WTC11 (cell line): ENCODE measurements around the gene FETUB.

ENCODE experiments used
- FOXK1 ChIP-seq: sonication (generic); formaldehyde crosslinking; IDR thresholded peaks from 2 replicates; pipeline ENCODE4 v1.8.0; 2022; ENCODE audit warnings: mild to moderate bottlenecking, moderate library complexity, missing genetic modification reagents
- KAT7 ChIP-seq: sonication (generic); formaldehyde crosslinking; IDR thresholded peaks from 2 replicates; pipeline ENCODE4 v1.8.1; 2023; ENCODE audit warnings: missing genetic modification reagents, mild to moderate bottlenecking, borderline replicate concordance
- NFE2L1 ChIP-seq: sonication (generic); formaldehyde crosslinking; IDR thresholded peaks from 2 replicates; pipeline ENCODE4 v1.8.1; 2023; ENCODE audit warnings: missing genetic modification reagents
- NR3C1 ChIP-seq: sonication (generic); formaldehyde crosslinking; conservative IDR thresholded peaks from 2 replicates; pipeline ENCODE4 v1.8.1; 2023; ENCODE audit warnings: low read depth, mild to moderate bottlenecking, missing genetic modification reagents
- SP1 ChIP-seq: sonication (generic); formaldehyde crosslinking; conservative IDR thresholded peaks from 2 replicates; pipeline ENCODE4 v1.8.1; 2022; ENCODE audit warnings: missing genetic modification reagents
- TCF7 ChIP-seq: sonication (generic); formaldehyde crosslinking; IDR thresholded peaks from 2 replicates; pipeline ENCODE4 v1.8.0; 2022; ENCODE audit warnings: mild to moderate bottlenecking, low read depth, missing genetic modification reagents, moderate library complexity
- TF ChIP-seq, protein P1 (sequence below): fragments of 200-600 bp; IDR thresholded peaks from 2 replicates; pipeline ENCODE4 v1.8.0; 2022; ENCODE audit warnings: antibody characterized with exemption
- TF ChIP-seq, protein P2 (sequence below): fragments of 250-450 bp; sonication (Bioruptor Pico); IDR thresholded peaks from 2 replicates; pipeline ENCODE4 v1.9.0; 2021; ENCODE audit warnings: mild to moderate bottlenecking
- TF ChIP-seq, protein P3 (sequence below): fragments of 250-450 bp; sonication (Bioruptor Pico); IDR thresholded peaks from 2 replicates; pipeline ENCODE4 v1.9.0; 2021; ENCODE audit warnings: mild to moderate bottlenecking, borderline replicate concordance
- TF ChIP-seq, protein P4 (sequence below): sonication (generic); formaldehyde crosslinking; IDR thresholded peaks from 2 replicates; pipeline ENCODE4 v1.8.1; 2023; ENCODE audit warnings: mild to moderate bottlenecking, missing genetic modification reagents, moderate library complexity
- TF ChIP-seq, protein P5 (sequence below): sonication (generic); formaldehyde crosslinking; IDR thresholded peaks from 2 replicates; pipeline ENCODE4 v1.8.1; 2022; ENCODE audit warnings: low read depth, missing genetic modification reagents, borderline replicate concordance
- TF ChIP-seq, protein P6 (sequence below): sonication (generic); formaldehyde crosslinking; IDR thresholded peaks from 2 replicates; pipeline ENCODE4 v1.8.0; 2022; ENCODE audit warnings: mild to moderate bottlenecking, missing genetic modification reagents
- TF ChIP-seq, protein P7 (sequence below): sonication (generic); formaldehyde crosslinking; IDR thresholded peaks from 2 replicates; pipeline ENCODE4 v1.8.0; 2022; ENCODE audit warnings: mild to moderate bottlenecking, missing genetic modification reagents

DNA sequence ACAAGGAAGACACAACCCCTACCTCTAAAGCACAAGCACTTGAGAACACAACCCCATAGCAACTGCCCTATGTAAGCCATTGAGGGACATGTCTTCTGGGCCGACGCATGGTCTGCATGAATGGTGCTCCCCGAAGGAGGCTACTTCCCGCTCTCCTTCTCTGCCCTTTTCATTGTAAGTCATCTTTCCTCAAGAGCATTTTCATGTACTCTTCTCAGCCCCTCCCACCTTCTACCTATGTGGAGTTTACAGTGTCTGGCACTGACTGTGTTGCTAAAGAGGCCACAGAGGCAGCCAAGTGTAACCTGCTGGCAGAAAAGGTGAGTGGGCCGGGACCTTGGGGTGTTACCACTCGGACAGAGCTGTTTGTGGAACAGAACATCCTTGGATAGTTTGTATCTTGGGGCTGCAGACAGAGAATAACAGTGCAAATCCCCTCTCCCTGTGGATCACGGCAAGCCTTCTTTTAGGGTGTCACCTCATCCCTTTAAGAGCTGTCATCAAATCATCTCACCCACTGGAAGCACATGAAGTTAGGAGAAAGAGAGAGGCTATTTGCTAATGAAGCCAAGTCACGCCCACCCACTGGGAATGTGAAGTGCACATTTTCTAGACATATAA is 21.8 kb upstream of the FETUB start:
- TF ChIP-seq, protein P1, sequence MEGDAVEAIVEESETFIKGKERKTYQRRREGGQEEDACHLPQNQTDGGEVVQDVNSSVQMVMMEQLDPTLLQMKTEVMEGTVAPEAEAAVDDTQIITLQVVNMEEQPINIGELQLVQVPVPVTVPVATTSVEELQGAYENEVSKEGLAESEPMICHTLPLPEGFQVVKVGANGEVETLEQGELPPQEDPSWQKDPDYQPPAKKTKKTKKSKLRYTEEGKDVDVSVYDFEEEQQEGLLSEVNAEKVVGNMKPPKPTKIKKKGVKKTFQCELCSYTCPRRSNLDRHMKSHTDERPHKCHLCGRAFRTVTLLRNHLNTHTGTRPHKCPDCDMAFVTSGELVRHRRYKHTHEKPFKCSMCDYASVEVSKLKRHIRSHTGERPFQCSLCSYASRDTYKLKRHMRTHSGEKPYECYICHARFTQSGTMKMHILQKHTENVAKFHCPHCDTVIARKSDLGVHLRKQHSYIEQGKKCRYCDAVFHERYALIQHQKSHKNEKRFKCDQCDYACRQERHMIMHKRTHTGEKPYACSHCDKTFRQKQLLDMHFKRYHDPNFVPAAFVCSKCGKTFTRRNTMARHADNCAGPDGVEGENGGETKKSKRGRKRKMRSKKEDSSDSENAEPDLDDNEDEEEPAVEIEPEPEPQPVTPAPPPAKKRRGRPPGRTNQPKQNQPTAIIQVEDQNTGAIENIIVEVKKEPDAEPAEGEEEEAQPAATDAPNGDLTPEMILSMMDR: no peak
- TF ChIP-seq SP1 (CRISPR knock-in tag) (no peak), TCF7 (CRISPR knock-in tag) (no peak), FOXK1 (no peak), KAT7 (no peak), NR3C1 (CRISPR knock-in tag) (no peak), NFE2L1 (CRISPR knock-in tag) (no peak)
- TF ChIP-seq, protein P2, sequence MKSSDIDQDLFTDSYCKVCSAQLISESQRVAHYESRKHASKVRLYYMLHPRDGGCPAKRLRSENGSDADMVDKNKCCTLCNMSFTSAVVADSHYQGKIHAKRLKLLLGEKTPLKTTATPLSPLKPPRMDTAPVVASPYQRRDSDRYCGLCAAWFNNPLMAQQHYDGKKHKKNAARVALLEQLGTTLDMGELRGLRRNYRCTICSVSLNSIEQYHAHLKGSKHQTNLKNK: no peak
- TF ChIP-seq, protein P3, sequence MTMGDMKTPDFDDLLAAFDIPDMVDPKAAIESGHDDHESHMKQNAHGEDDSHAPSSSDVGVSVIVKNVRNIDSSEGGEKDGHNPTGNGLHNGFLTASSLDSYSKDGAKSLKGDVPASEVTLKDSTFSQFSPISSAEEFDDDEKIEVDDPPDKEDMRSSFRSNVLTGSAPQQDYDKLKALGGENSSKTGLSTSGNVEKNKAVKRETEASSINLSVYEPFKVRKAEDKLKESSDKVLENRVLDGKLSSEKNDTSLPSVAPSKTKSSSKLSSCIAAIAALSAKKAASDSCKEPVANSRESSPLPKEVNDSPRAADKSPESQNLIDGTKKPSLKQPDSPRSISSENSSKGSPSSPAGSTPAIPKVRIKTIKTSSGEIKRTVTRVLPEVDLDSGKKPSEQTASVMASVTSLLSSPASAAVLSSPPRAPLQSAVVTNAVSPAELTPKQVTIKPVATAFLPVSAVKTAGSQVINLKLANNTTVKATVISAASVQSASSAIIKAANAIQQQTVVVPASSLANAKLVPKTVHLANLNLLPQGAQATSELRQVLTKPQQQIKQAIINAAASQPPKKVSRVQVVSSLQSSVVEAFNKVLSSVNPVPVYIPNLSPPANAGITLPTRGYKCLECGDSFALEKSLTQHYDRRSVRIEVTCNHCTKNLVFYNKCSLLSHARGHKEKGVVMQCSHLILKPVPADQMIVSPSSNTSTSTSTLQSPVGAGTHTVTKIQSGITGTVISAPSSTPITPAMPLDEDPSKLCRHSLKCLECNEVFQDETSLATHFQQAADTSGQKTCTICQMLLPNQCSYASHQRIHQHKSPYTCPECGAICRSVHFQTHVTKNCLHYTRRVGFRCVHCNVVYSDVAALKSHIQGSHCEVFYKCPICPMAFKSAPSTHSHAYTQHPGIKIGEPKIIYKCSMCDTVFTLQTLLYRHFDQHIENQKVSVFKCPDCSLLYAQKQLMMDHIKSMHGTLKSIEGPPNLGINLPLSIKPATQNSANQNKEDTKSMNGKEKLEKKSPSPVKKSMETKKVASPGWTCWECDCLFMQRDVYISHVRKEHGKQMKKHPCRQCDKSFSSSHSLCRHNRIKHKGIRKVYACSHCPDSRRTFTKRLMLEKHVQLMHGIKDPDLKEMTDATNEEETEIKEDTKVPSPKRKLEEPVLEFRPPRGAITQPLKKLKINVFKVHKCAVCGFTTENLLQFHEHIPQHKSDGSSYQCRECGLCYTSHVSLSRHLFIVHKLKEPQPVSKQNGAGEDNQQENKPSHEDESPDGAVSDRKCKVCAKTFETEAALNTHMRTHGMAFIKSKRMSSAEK: no peak
- TF ChIP-seq, protein P4, sequence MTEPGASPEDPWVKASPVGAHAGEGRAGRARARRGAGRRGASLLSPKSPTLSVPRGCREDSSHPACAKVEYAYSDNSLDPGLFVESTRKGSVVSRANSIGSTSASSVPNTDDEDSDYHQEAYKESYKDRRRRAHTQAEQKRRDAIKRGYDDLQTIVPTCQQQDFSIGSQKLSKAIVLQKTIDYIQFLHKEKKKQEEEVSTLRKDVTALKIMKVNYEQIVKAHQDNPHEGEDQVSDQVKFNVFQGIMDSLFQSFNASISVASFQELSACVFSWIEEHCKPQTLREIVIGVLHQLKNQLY: no peak
- TF ChIP-seq, protein P5, sequence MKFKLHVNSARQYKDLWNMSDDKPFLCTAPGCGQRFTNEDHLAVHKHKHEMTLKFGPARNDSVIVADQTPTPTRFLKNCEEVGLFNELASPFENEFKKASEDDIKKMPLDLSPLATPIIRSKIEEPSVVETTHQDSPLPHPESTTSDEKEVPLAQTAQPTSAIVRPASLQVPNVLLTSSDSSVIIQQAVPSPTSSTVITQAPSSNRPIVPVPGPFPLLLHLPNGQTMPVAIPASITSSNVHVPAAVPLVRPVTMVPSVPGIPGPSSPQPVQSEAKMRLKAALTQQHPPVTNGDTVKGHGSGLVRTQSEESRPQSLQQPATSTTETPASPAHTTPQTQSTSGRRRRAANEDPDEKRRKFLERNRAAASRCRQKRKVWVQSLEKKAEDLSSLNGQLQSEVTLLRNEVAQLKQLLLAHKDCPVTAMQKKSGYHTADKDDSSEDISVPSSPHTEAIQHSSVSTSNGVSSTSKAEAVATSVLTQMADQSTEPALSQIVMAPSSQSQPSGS: no peak
- TF ChIP-seq, protein P6, sequence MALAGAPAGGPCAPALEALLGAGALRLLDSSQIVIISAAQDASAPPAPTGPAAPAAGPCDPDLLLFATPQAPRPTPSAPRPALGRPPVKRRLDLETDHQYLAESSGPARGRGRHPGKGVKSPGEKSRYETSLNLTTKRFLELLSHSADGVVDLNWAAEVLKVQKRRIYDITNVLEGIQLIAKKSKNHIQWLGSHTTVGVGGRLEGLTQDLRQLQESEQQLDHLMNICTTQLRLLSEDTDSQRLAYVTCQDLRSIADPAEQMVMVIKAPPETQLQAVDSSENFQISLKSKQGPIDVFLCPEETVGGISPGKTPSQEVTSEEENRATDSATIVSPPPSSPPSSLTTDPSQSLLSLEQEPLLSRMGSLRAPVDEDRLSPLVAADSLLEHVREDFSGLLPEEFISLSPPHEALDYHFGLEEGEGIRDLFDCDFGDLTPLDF: no peak
- TF ChIP-seq, protein P7, sequence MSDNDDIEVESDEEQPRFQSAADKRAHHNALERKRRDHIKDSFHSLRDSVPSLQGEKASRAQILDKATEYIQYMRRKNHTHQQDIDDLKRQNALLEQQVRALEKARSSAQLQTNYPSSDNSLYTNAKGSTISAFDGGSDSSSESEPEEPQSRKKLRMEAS (CRISPR knock-in tag): no peak
